Suprapubic skin (tissue), 4 donors: ENCODE data around the gene ARSG. TPM values are rescaled to one million over a fixed set of nuclear protein-coding genes. Genes with fewer than 3 reads are reported as not detected.

Source experiments
- DNase-seq, 2 donors: peaks; one replicate each; pipeline ENCODE4 v3.0.0-alpha.2; 2019; ENCODE audit warnings: low spot score in 2 of 2
- H3K27ac ChIP-seq: fragments of 200-600 bp; sonication (generic); one replicate; pipeline ENCODE4 v1.5.1; 2019
- H3K27me3 ChIP-seq: fragments of 200-600 bp; sonication (generic); one replicate; pipeline ENCODE4 v1.5.1; 2019
- H3K36me3 ChIP-seq: fragments of 200-600 bp; sonication (generic); one replicate; pipeline ENCODE4 v1.5.1; 2019
- H3K4me1 ChIP-seq: fragments of 200-600 bp; sonication (generic); one replicate; pipeline ENCODE4 v1.5.1; 2019
- H3K4me3 ChIP-seq: fragments of 200-600 bp; sonication (generic); one replicate; pipeline ENCODE4 v1.5.1; 2019; ENCODE audit warnings: mild to moderate bottlenecking
- H3K9me3 ChIP-seq: fragments of 200-600 bp; sonication (generic); one replicate; pipeline ENCODE4 v1.5.1; 2019
- EP300 ChIP-seq: sonication (generic); formaldehyde crosslinking; IDR thresholded peaks from one replicate; pipeline ENCODE4 v1.6.1; 2017; ENCODE audit warnings: antibody characterized with exemption
- POLR2A ChIP-seq, 2 donors: fragments of 450-650 bp; IDR thresholded peaks; one replicate each; pipeline ENCODE4 v1.6.1; 2017; ENCODE audit warnings: antibody characterized with exemption in 2 of 2, mild to moderate bottlenecking in 2 of 2, moderate library complexity in 2 of 2
- POLR2AphosphoS5 ChIP-seq, 3 donors: sonication (generic); formaldehyde crosslinking; IDR thresholded peaks; one replicate each; pipeline ENCODE4 v1.6.1; 2017; ENCODE audit warnings: antibody characterized with exemption in 3 of 3
- WGBS: methylation state at CpG from one replicate; pipeline ENCODE4 v1.1.5; 2018; 5-methylcytosine and 5-hydroxymethylcytosine counted together
- total RNA-seq, 4 donors: library from RNA; depleted of rRNA; stranded (reverse); fragments of >200 nt; gene quantifications; one replicate each; pipeline ENCODE4 v1.1.0, GENCODE V29; 2016
- TF ChIP-seq, protein P1 (sequence below), 2 donors: fragments of 200-600 bp in 1 of 2; fragments of 450-650 bp in 1 of 2; sonication (generic) in 1 of 2; IDR thresholded peaks; one replicate each; pipeline ENCODE4 v1.5.1; 2016 to 2019; ENCODE audit warnings: antibody characterized with exemption in 2 of 2, mild to moderate bottlenecking in 1 of 2, moderate library complexity in 1 of 2

ARSG gene
- total RNA-seq, 4 donors from 2014 or later: 7.7 to 12.7 (median 10.7) TPM

DNA sequence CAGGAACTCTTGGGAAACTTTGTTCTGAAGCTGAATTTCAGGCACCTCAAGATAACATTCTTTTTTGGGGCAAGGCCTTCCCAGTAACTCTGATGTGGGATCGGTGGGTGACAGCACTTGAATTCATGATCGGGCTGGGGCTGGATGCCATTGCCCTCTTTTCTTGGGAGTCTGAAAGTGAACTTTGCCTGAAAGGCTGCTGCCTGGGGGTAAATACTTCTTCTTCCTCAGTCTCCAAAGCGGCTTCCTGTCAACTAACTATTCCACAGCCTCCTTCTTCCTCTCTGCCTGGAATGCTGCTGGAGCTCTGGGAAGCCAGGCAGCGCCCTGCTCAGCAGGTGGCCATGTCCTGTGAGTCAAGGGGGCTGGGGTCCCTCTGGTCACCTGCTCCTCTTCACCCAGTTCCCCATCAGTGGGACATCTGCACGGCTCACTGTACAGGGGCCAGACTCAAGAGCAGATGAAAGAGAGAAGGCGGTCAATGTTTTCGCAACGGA, 86.5 kb downstream of the ARSG start:
- Histone ChIP-seq H3K27ac (peak overlapping the region; percentile 93), H3K9me3 (no peaks in the 10 kb centered on the region), H3K4me3 (no peak overlapping the region), H3K36me3 (no peaks in the 10 kb centered on the region), H3K4me1 (peaks cover 24% of the 10 kb centered on the region), H3K27me3 (no peaks in the 10 kb centered on the region)
- 57% methylated on average over 8 of the region's 8 CpGs for WGBS
- TF ChIP-seq POLR2AphosphoS5 (IDR thresholded peaks at IDR 0.05): no peak
- TF ChIP-seq, protein P1, sequence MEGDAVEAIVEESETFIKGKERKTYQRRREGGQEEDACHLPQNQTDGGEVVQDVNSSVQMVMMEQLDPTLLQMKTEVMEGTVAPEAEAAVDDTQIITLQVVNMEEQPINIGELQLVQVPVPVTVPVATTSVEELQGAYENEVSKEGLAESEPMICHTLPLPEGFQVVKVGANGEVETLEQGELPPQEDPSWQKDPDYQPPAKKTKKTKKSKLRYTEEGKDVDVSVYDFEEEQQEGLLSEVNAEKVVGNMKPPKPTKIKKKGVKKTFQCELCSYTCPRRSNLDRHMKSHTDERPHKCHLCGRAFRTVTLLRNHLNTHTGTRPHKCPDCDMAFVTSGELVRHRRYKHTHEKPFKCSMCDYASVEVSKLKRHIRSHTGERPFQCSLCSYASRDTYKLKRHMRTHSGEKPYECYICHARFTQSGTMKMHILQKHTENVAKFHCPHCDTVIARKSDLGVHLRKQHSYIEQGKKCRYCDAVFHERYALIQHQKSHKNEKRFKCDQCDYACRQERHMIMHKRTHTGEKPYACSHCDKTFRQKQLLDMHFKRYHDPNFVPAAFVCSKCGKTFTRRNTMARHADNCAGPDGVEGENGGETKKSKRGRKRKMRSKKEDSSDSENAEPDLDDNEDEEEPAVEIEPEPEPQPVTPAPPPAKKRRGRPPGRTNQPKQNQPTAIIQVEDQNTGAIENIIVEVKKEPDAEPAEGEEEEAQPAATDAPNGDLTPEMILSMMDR (IDR thresholded peaks at IDR 0.05): no peak
- TF ChIP-seq POLR2A (IDR thresholded peaks at IDR 0.05): no peak
- TF ChIP-seq EP300: no peak
- no peak for DNase-seq

DNA sequence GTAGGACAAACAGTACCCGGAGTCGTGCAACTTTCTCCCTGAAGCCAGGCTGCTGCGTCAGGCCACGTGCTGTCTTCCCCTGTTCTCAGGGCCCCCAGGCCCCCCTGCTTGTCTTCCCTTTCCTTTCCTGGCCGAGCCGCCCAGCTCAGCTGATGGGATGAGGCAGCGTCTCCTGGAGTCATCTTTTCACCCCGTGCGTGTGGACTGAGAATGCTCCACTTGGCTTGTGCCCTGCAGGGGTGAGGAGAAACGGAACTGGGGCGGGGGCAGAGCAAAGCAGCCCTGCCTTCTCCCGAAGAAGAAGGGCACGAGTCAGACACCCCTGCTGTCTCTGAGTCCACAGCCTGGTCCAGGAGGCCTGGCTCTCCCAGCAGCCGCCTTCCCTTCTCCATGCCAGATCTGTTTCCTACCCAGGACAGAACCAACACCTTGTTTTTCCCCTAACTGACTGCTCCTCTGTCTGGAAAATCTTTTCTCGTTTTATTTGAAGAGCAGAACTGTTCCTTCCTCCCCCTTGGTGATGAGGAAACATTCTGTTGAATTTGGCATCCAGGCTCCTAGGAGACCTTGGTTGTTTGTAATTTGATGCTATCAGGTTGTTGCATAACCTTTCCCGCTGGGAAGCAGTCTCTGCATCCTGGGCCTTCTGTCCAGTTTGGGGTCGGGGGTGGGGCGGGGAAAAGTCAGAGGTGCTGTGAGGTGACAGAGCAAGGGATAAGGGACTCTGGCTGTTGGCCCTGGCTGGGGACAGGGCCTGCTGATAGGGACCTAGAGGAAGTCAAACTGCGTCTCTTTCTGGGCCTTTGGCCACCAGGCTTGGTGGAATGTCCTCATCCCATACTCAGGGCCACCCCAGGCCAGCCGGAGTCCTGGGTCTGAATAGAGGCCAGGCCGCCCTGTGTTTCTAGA, 87.2 kb downstream of the ARSG start:
- DNase-seq: peak; percentile 96 to 98
- H3K27me3 ChIP-seq: no peaks in the 10 kb centered on the region
- peak overlapping the region; percentile 93 for H3K27ac ChIP-seq
- no peak overlapping the region for H3K4me3 ChIP-seq
- peaks cover 27% of the 10 kb centered on the region for H3K4me1 ChIP-seq
- WGBS: 43% methylated on average over 21 of the region's 21 CpGs
- H3K36me3 ChIP-seq: no peaks in the 10 kb centered on the region
- TF ChIP-seq POLR2A (IDR thresholded peaks at IDR 0.05) (peak in 1 of 2 donors; percentile 67), POLR2AphosphoS5 (IDR thresholded peaks at IDR 0.05) (peak; percentile 10 to 89 (median 84)), EP300 (peak; percentile 82)
- TF ChIP-seq, protein P1 (IDR thresholded peaks at IDR 0.05): no peak
- no peaks in the 10 kb centered on the region for H3K9me3 ChIP-seq

DNA sequence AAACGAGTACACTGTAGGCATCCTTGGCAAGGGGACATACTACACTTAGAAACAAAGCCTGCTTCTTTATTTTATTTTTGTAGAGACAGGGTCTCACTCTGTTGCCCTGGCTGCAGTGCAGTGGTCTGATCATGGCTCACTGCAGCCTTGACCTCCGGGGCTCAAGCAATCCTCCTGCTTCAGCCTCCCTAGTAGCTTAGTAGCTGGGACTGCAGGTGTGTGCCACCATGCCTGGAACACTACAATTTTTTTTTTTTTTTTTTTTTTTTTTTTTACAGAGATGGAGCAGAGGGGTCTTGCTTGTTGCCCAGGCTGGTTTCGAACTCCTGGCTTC, 87.8 kb downstream of the ARSG start:
- Histone ChIP-seq H3K4me1 (peaks cover 33% of the 10 kb centered on the region), H3K9me3 (no peaks in the 10 kb centered on the region), H3K36me3 (no peaks in the 10 kb centered on the region), H3K4me3 (no peak overlapping the region), H3K27me3 (no peaks in the 10 kb centered on the region), H3K27ac (peak overlapping the region; percentile 93)
- WGBS: 85% methylated on average over 3 of the region's 3 CpGs
- DNase-seq: no peak
- TF ChIP-seq POLR2AphosphoS5 (IDR thresholded peaks at IDR 0.05) (no peak), EP300 (no peak)
- TF ChIP-seq, protein P1 (IDR thresholded peaks at IDR 0.05): no peak

DNA sequence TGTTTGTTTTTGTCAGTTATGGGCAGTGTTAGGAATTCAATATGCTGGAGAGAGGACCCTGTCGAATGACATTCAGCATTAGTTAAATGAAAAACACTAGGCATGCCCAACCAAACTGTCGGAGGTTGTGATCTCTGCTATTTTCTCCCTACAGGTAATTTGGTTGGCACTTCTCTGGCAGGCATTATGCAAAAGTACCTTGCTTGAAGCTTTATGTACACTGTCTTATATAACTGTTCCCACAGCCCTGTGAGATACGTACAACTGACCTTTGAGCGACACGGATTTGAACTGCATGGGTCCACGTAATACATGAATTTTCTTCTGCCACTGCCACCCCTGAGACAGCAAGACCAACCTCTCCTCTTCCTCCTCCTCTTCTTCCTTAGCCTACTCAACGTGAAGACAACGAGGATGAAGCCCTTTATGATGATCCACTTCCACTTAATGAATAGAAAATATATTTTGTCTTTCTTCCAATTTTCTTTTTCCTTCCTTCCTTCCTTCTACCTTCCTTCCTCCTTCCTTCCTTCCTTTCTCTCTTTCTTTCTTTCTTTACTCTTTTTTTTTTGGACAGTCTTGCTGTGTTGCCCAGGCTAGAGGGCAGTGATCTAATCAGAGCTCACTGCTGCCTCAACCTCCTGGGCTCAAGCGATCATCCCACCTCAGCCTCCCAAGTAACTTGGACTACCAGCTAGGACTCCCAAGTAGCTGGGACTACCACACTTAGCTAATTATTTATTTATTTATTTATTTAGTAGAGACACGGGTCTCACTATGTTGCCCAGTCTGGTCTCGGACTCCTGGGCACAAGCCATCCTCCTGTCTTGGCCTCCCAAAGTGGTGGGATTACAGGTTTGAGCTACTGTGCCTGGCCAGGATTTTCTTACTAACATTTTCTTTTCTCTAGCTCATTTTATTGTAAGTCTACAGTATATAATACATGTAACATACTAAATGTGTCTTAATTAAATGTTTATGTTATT, 88.7 kb downstream of the ARSG start:
- Histone ChIP-seq H3K27ac (peak overlapping the region; percentile 93), H3K9me3 (no peaks in the 10 kb centered on the region), H3K4me1 (peaks cover 36% of the 10 kb centered on the region), H3K27me3 (no peaks in the 10 kb centered on the region), H3K36me3 (no peaks in the 10 kb centered on the region), H3K4me3 (no peak overlapping the region)
- DNase-seq: no peak
- TF ChIP-seq POLR2AphosphoS5 (IDR thresholded peaks at IDR 0.05) (no peak), POLR2A (IDR thresholded peaks at IDR 0.05) (no peak), EP300 (no peak)
- TF ChIP-seq, protein P1 (IDR thresholded peaks at IDR 0.05): no peak
- WGBS: 92% methylated on average over 11 of the region's 11 CpGs
